Activated T-helper 17 cell treated with anti-CD3 and anti-CD28 coated beads, Interleukin-2, amount 50 U/mL, for 72 hours (primary cell): ENCODE data around the gene TSPAN7. TPM values are rescaled to one million over a fixed set of nuclear protein-coding genes. Genes with fewer than 3 reads are reported as not detected.

Experiments
- ATAC-seq: fragments of 150-1000 bp; cut with Tn5 transposase; replicated peaks from 2 replicates; pipeline ENCODE4 v1.10.0; 2021; ENCODE audit warnings: mild to moderate bottlenecking, moderate library complexity
- H3K27ac Mint-ChIP-seq: one replicate; pipeline ENCODE4 v1.8.0; 2022; ENCODE audit warnings: mixed read lengths
- H3K27me3 Mint-ChIP-seq: one replicate; pipeline ENCODE4 v1.8.0; 2022; ENCODE audit warnings: mixed read lengths
- H3K36me3 Mint-ChIP-seq: one replicate; pipeline ENCODE4 v1.8.0; 2022; ENCODE audit warnings: low read depth, mild to moderate bottlenecking, mixed read lengths
- H3K4me1 Mint-ChIP-seq: one replicate; pipeline ENCODE4 v1.8.0; 2022; ENCODE audit warnings: mixed read lengths
- H3K4me3 Mint-ChIP-seq: one replicate; pipeline ENCODE4 v1.8.0; 2022; ENCODE audit warnings: mild to moderate bottlenecking, mixed read lengths
- H3K9me3 Mint-ChIP-seq: one replicate; pipeline ENCODE4 v1.8.0; 2022; ENCODE audit warnings: mixed read lengths
- total RNA-seq, 2 donors: library from RNA; stranded (reverse); gene quantifications; one replicate each; pipeline ENCODE4 v1.2.3, GENCODE V29; 2022

Gene TSPAN7
- total RNA-seq, 2 donors from 2014 or later = 0.78 to 1.2 TPM

DNA sequence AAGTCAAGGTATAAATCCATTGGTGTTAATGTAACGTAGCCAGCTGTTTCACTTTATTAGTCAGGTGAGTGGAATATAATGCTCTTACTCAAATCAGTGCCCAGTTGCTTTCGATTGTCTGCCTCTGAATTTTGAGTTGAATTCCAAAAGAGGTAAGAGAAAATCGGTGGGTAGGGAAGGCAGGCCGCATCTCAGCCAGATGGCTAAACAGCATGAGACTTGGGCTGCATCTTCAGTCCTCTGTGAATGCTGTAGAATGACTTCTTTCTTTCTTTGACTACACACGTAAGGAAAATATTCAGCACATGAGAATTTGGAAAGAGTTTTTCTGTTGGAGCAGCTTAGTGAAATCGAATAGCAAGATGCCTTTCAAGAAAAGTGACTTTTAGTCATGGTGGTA is 49.5 kb downstream of the TSPAN7 start:
- Mint-ChIP-seq H3K27me3 (peaks cover 2% of the 10 kb centered on the region), H3K9me3 (no peaks in the 10 kb centered on the region), H3K36me3 (no peaks in the 10 kb centered on the region), H3K4me1 (no peaks in the 10 kb centered on the region), H3K4me3 (no peak overlapping the region), H3K27ac (no peak overlapping the region)
- no peak for ATAC-seq

DNA sequence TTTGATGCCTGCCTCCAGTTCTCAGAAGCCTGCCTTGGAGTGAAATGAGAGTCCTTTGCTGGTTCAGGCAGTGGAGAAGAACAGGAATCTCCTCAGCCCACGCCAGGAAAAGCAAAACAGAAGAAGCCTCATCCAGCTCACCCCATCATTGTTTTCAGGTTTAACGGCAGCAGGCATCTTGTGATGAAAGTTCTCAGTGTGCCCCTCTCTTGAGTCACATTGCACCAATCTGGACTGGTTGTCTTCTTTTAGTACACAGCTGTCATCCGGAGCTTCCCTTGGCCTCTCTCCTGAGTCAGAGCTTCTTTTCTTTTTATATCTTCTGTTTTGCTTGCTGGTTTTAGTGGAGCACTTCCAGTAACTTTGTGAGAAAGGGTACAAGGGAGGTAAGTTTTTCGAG is 50.9 kb downstream of the TSPAN7 start:
- H3K9me3 Mint-ChIP-seq = no peaks in the 10 kb centered on the region
- no peaks in the 10 kb centered on the region for H3K36me3 Mint-ChIP-seq
- no peak overlapping the region for H3K27ac Mint-ChIP-seq
- ATAC-seq = no peak
- no peak overlapping the region for H3K4me3 Mint-ChIP-seq
- no peaks in the 10 kb centered on the region for H3K4me1 Mint-ChIP-seq
- H3K27me3 Mint-ChIP-seq = peaks cover 2% of the 10 kb centered on the region

DNA sequence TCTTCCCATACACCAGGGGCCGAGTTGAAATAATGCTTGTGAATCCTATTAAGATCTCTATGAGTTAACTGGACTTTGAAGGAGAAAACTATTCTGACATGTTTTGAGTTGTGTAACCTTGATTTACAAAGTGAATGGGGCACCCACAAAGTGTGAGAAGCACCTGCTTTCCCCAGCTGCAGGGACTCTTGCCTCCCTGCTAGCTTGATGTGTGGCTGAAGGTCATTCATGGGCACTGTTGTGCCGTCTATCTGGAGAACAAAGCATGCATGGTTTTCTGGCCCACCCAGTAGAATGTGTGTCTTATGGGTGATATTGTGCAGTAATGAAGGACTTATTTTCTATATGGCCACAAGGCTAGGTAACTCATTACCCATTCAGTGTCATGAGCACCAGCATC is 53.1 kb downstream of the TSPAN7 start:
- H3K27me3 Mint-ChIP-seq = peaks cover 4% of the 10 kb centered on the region

DNA sequence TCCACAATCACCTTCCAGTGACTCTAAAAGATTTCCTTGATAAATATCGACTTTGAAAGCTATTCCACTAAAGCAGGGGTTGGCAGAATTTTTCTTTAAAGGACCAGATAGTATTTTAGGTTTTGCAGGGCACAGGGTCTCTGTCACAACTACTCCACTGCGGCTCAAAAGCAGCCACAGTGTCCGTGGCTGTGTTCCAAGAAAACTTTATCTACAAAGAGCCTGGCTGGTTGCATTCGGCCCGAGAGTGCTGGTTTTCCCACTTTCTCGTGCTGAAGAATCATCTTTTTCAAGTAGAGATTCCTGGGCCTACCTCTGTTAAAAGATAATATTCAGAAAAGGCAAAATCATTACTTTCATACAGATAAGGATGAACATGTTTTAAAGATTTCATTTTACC is 55.6 kb downstream of the TSPAN7 start:
- Mint-ChIP-seq H3K4me3 (no peak overlapping the region), H3K27me3 (peaks cover 4% of the 10 kb centered on the region), H3K4me1 (no peaks in the 10 kb centered on the region), H3K36me3 (no peaks in the 10 kb centered on the region), H3K9me3 (no peaks in the 10 kb centered on the region), H3K27ac (no peak overlapping the region)
- ATAC-seq = no peak

More for the DNA sequence above, 53.1 kb downstream of the TSPAN7 start:
- H3K9me3 Mint-ChIP-seq = no peaks in the 10 kb centered on the region
- H3K4me3 Mint-ChIP-seq = no peak overlapping the region
- no peak overlapping the region for H3K27ac Mint-ChIP-seq
- H3K4me1 Mint-ChIP-seq = no peaks in the 10 kb centered on the region
- no peaks in the 10 kb centered on the region for H3K36me3 Mint-ChIP-seq
- no peak for ATAC-seq

DNA sequence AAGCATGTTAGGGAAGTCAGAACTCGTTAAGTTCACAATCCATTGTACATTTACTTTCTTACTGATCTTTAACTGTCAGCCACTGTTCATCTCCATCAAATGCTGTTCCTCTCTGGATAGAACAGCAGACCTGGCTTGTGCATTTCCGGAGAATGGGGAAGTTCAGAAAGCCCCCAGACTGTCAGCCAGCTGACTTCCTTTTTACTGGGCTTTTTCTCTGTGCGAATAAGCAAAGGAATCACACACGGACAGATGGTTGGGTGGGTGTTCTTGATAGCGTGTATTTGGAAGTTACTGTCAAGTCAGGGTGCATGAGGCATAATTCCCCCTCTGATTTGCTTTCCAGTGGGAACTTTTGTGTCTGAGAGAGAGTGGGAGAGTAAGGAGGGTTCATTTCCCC is 56.8 kb downstream of the TSPAN7 start:
- Mint-ChIP-seq H3K27me3 (peaks cover 4% of the 10 kb centered on the region), H3K36me3 (no peaks in the 10 kb centered on the region), H3K9me3 (no peaks in the 10 kb centered on the region), H3K4me3 (no peak overlapping the region), H3K27ac (no peak overlapping the region), H3K4me1 (no peaks in the 10 kb centered on the region)
- no peak for ATAC-seq

DNA sequence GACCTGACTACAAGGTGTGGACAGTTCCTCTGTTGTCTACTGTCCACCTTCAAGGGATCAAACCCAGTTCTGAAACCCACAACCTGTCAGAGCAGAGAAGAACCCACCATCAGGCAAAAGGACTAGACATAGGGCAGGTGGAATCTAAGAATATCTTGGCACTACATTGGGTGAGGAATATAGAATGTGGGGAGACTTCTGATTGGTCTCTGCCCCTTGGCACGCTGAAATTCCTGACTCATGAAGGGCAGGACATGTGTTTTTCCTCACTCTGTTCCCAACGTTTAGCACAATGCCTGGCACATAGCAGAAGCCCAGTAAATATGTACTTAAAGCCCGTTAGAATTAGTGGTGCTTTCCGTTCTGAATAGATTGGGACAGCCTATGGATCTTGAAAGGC is 59.3 kb downstream of the TSPAN7 start:
- no peak overlapping the region for H3K27ac Mint-ChIP-seq
- no peaks in the 10 kb centered on the region for H3K9me3 Mint-ChIP-seq
- no peaks in the 10 kb centered on the region for H3K4me1 Mint-ChIP-seq
- no peak overlapping the region for H3K4me3 Mint-ChIP-seq
- H3K27me3 Mint-ChIP-seq = peaks cover 10% of the 10 kb centered on the region
- no peaks in the 10 kb centered on the region for H3K36me3 Mint-ChIP-seq
- ATAC-seq = no peak

DNA sequence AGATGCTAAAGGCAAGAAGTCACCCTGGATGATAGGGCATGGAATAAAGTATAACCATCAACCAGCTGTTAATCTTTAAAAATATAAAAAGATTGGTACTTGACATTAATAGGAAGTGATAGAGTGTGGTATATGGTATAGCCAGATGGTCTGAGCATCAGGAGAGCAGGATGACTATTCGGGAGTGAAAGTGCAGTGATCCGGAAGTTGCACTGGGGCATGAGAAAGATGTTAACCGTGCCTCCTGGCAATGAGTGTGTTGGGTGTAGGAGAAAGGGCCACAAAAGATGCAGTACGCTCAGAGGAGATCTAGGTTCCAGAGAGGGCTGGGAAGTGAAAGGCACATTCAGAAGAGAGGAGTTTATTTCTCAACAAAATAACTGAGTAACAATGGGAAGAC is 65.0 kb downstream of the TSPAN7 start:
- no peak for ATAC-seq
- Mint-ChIP-seq H3K9me3 (no peaks in the 10 kb centered on the region), H3K4me1 (no peaks in the 10 kb centered on the region), H3K27me3 (peaks cover 10% of the 10 kb centered on the region), H3K27ac (no peak overlapping the region), H3K36me3 (no peaks in the 10 kb centered on the region), H3K4me3 (no peak overlapping the region)

DNA sequence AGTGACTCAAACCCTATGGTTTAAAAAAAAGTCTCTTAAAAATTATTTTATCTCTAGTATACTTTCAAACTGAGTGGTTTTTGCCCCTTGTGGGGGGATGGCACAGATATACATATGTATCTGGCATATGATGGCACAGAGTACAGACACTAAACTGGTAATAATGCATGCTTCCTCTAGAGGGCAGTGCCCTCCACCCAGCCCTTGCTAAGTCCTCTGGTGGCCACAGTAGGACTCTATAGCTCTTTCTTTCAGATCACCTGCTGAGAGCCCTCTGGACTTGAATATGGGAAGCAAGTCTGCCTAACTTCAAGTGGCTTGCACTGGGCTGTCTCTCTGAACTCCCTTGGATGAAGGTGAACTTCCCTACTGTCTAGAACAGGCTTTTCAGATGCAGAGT is 66.3 kb downstream of the TSPAN7 start:
- Mint-ChIP-seq H3K9me3 (no peaks in the 10 kb centered on the region), H3K27me3 (peaks cover 10% of the 10 kb centered on the region), H3K4me3 (no peak overlapping the region), H3K27ac (no peak overlapping the region), H3K4me1 (no peaks in the 10 kb centered on the region), H3K36me3 (no peaks in the 10 kb centered on the region)
- ATAC-seq = peak; percentile 64

DNA sequence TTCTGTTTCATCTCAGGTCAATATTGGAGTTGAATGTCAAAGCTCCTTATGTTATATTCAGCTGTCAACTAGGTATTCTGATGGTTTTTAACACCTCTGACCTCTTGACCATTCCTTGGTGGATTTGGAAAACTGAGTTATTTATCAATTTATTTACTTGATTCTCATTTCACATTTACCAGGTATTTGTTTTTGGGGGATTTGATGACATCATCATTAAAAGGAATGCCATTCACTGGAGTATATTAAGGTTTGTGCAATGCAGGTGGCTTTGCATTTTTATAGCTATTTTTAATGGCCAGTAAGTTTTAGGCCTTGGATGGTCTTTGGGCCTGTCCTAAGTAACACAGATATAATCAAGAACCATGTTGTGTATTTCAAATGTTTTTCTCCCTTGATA is 67.2 kb downstream of the TSPAN7 start:
- Mint-ChIP-seq H3K36me3 (no peaks in the 10 kb centered on the region), H3K4me1 (no peaks in the 10 kb centered on the region), H3K27me3 (peaks cover 7% of the 10 kb centered on the region), H3K27ac (no peak overlapping the region), H3K4me3 (no peak overlapping the region), H3K9me3 (no peaks in the 10 kb centered on the region)
- ATAC-seq = no peak

DNA sequence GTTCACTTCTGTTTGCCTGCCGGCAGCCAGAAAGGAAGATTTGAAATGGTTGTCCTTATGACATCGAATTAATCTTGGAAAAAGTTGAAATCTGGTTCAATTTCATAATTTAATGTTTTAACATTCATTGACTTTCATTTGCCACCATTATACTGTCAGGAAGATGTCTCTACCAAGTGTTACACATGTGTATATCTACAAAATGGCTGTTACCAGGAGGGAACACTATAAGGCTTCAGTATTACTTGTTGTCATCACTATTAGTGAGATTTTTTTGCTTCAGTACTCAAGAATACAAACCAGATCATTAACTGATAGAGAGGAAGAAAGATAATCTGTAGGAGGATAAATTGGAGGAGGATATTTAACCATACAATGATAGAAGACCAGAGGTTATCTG is 71.2 kb downstream of the TSPAN7 start:
- no peaks in the 10 kb centered on the region for H3K27me3 Mint-ChIP-seq
- no peaks in the 10 kb centered on the region for H3K4me1 Mint-ChIP-seq
- no peak overlapping the region for H3K27ac Mint-ChIP-seq
- H3K4me3 Mint-ChIP-seq = peak overlapping the region; percentile 35
- ATAC-seq = no peak
- H3K9me3 Mint-ChIP-seq = no peaks in the 10 kb centered on the region
- H3K36me3 Mint-ChIP-seq = no peaks in the 10 kb centered on the region

DNA sequence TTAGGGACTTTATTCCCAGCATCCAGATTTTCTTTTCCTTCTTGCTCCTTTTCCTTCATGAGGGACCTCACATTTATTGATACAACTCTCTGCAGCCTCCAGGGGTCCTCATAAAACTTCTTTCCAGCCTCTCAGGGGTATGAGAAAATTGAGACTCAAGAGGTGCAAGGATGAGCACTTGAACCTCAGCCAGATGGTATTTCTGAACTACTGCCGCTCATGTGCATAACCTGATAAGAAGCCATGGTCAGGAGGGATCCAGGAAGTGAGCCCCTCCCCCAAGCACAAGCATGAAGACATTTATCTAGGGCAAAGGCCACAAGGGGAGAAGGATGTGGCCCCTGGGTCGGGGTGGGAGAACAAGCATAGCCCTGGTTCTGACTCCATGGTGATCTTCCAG is 73.3 kb downstream of the TSPAN7 start:
- H3K36me3 Mint-ChIP-seq = no peaks in the 10 kb centered on the region
- no peak overlapping the region for H3K4me3 Mint-ChIP-seq
- H3K27me3 Mint-ChIP-seq = no peaks in the 10 kb centered on the region
- H3K4me1 Mint-ChIP-seq = no peaks in the 10 kb centered on the region
- no peak for ATAC-seq
- no peaks in the 10 kb centered on the region for H3K9me3 Mint-ChIP-seq
- H3K27ac Mint-ChIP-seq = no peak overlapping the region

DNA sequence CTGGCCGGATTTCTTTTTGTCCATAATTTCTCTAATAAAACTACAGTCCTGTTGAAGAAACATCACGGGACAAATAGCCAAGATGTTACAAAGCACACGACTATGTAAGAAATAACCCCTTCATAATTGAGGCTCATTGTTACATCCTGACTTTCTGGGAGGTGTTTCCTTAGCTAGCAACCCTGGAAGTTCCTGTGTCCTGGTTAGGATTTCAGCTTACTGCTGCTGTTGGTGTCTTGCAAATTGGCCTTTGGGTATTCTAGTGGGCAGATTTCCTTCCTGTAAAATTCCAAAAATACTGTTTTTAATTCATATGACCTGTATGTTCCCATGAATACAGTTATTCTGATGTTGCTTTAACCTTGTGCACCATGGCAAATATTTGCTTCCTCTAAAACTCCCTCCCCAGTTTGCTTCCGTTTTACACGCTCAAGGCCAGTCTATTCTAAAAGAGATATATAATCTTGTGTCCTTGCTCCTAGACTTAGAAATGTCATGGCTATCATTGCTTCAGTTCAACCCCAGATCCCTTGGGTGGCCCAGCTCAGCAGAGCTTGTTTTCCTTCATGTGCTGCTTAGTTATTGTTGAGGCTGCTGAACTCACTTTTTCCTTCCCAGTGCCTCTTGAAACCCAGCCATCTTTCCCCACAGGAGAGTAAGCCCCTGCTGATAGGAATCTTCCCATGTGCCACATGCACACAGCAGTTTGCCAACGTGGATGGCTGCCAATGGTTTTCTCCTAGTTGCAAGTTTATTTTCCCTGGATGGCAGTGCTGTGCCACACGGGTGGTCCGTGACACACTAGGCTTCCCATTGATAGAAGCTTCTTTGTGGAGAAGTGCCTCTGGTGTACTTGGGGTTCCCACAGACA is 75.8 kb downstream of the TSPAN7 start:
- Mint-ChIP-seq H3K36me3 (no peaks in the 10 kb centered on the region), H3K4me1 (no peaks in the 10 kb centered on the region), H3K4me3 (no peak overlapping the region), H3K27me3 (peaks cover 5% of the 10 kb centered on the region), H3K9me3 (no peaks in the 10 kb centered on the region), H3K27ac (no peak overlapping the region)
- ATAC-seq = no peak

DNA sequence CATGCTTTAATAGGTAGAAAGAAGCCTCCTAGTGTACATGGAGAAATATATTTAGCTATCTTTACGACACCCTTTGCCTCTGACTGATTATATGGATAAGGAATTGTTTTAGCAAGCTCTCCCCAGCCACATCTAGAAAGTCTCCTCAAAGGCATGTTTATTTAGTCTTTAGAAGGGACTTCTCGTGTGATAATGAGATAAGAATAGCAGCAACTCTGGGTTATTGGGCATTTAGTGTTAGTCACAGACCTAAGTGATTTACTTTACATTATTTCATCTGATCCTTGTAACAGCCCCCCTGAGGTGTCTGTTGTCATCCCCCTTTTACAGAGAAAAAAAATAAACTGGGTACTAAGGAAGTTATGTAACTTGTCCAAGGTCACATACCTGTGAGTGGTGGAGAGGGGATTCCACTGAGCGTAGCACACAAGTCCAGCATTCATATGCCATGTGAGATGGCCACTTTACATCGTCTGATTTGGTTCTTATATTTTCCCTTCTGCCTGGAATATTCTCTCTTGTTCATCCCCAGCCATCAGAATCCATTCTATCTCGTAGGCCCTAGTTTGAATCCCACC is 77.7 kb downstream of the TSPAN7 start:
- no peaks in the 10 kb centered on the region for H3K36me3 Mint-ChIP-seq
- H3K27ac Mint-ChIP-seq = no peak overlapping the region
- H3K4me3 Mint-ChIP-seq = no peak overlapping the region
- no peaks in the 10 kb centered on the region for H3K9me3 Mint-ChIP-seq
- H3K4me1 Mint-ChIP-seq = no peaks in the 10 kb centered on the region
- H3K27me3 Mint-ChIP-seq = peaks cover 9% of the 10 kb centered on the region
- ATAC-seq = no peak

DNA sequence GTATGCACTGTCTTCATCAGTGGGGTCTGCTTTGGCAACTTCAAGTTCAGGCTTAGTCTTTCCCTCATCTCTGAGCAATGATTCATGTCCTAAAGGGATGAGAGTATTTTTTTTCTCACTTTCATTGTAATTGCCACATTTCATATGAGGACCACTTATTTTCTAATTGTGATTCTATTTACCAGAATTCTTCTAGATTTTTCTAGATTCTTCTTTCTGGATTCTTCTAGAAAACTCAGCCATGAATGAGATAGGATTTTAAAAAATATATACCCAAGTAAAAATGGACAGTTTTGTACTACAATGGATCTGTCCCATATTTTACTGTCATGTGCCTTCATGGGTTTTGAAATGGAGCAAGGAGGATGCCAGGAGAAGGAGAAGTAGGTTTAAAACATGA is 78.4 kb downstream of the TSPAN7 start:
- no peak for ATAC-seq
- Mint-ChIP-seq H3K27me3 (peaks cover 9% of the 10 kb centered on the region), H3K27ac (no peak overlapping the region), H3K4me1 (no peaks in the 10 kb centered on the region), H3K9me3 (no peaks in the 10 kb centered on the region), H3K4me3 (no peak overlapping the region), H3K36me3 (no peaks in the 10 kb centered on the region)

DNA sequence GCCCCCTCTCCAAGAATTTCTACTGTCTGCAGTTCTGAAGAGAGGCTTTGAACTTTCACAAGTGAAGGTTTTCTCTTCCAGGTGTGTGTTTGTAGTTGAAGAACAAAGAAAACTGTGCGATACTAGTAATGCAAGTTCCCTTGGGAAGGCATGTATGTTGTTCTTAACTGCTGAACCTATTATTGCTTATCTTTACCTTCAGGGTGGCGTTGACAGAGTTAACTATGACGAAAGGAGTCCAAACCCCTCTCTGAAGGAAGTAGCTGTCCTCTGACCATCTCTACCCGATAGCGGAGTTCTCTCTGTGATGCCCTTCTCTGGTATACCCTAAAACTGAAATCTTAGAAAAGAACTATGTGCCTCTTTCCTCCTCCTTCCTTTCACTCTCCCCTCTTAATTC is 79.9 kb downstream of the TSPAN7 start:
- H3K4me1 Mint-ChIP-seq = no peaks in the 10 kb centered on the region
- peaks cover 9% of the 10 kb centered on the region for H3K27me3 Mint-ChIP-seq
- H3K27ac Mint-ChIP-seq = no peak overlapping the region
- no peak for ATAC-seq
- H3K9me3 Mint-ChIP-seq = no peaks in the 10 kb centered on the region
- no peaks in the 10 kb centered on the region for H3K36me3 Mint-ChIP-seq
- no peak overlapping the region for H3K4me3 Mint-ChIP-seq
